CD4-positive, alpha-beta memory T cell (primary cell): ENCODE results near the gene GPER1. TPM values are rescaled to one million over a fixed set of nuclear protein-coding genes. Genes with fewer than 3 reads are reported as not detected.

ENCODE experiments used
- CTCF ChIA-PET: fragments of 350-600 bp; sonication (Branson Sonifier 250); formaldehyde crosslinking; loops from one replicate; lab custom pipeline; 2021; ENCODE audit warnings: inconsistent platforms; ENCODE audit not compliant: partially characterized antibody; lab: Charles Lee
- POLR2A ChIA-PET: fragments of 350-600 bp; sonication (Branson Sonifier 250); formaldehyde crosslinking; loops from one replicate; lab custom pipeline; 2021; ENCODE audit not compliant: partially characterized antibody; lab: Charles Lee
- DNase-seq, 5 donors: peaks; one replicate each; pipeline versions ENCODE4 v3.0.0 to v3.0.0-alpha.2; 2020 to 2022; ENCODE audit warnings: mixed read lengths in 1 of 5
- H3K27ac ChIP-seq: one replicate; pipeline ENCODE4 v1.7.0; 2013; ENCODE audit warnings: low read depth, low read length
- H3K27me3 ChIP-seq: 2 replicates; pipeline ENCODE4 v1.7.0; 2013; ENCODE audit warnings: mild to moderate bottlenecking, low read length, moderate library complexity; ENCODE audit not compliant: insufficient read depth
- H3K36me3 ChIP-seq: 2 replicates; pipeline ENCODE4 v1.7.0; 2013; ENCODE audit warnings: mild to moderate bottlenecking, low read length, moderate library complexity; ENCODE audit not compliant: insufficient read depth
- H3K4me1 ChIP-seq: 2 replicates; pipeline ENCODE4 v1.7.0; 2013; ENCODE audit warnings: mild to moderate bottlenecking, low read length, moderate library complexity; ENCODE audit not compliant: insufficient read depth
- H3K4me3 ChIP-seq, 2 donors: one replicate each; pipeline ENCODE4 v1.7.0; 2013; ENCODE audit warnings: low read length in 2 of 2, mild to moderate bottlenecking in 1 of 2
- H3K9me3 ChIP-seq, 2 donors: one replicate each; pipeline ENCODE4 v1.7.0; 2013; ENCODE audit warnings: low read length in 2 of 2, control low read depth in 1 of 2; ENCODE audit not compliant: control insufficient read depth in 1 of 2
- H3K27ac Mint-ChIP-seq, 7 donors: one replicate each; pipeline ENCODE4 v1.8.0; 2020 to 2021; ENCODE audit warnings: mixed read lengths in 7 of 7, mild to moderate bottlenecking in 6 of 7, inconsistent platforms in 3 of 7, moderate library complexity in 3 of 7
- H3K27me3 Mint-ChIP-seq, 2 donors: one replicate each; pipeline ENCODE4 v1.8.0; 2020 to 2021; ENCODE audit warnings: mixed read lengths in 2 of 2
- H3K36me3 Mint-ChIP-seq, 2 donors: one replicate each; pipeline ENCODE4 v1.8.0; 2020 to 2021; ENCODE audit warnings: mixed read lengths in 2 of 2, inconsistent platforms in 1 of 2, mild to moderate bottlenecking in 1 of 2
- H3K4me1 Mint-ChIP-seq, 4 donors: one replicate each; pipeline ENCODE4 v1.8.0; 2020 to 2021; ENCODE audit warnings: mixed read lengths in 4 of 4, mild to moderate bottlenecking in 1 of 4
- H3K4me3 Mint-ChIP-seq, 8 donors: one replicate each; pipeline ENCODE4 v1.8.0; 2020 to 2021; ENCODE audit warnings: mixed read lengths in 8 of 8, mild to moderate bottlenecking in 7 of 8, moderate library complexity in 6 of 8, inconsistent platforms in 3 of 8
- H3K9me3 Mint-ChIP-seq, 8 donors: one replicate each; pipeline ENCODE4 v1.8.0; 2020 to 2021; ENCODE audit warnings: mixed read lengths in 8 of 8, mild to moderate bottlenecking in 5 of 8, inconsistent platforms in 3 of 8, moderate library complexity in 1 of 8
- intact Hi-C: fragments of 100-400 bp; cut with micrococcal nuclease; formaldehyde crosslinking; loops from one replicate; pipeline ENCODE4 v1.15.1; 2023
- polyA plus RNA-seq, 2 donors: library from polyadenylated mRNA; unstranded; fragments of 300-500 nt; fragmentation: Illumina TruSeq; gene quantifications; one replicate each; pipeline ENCODE4 v1.2.3, GENCODE V29; 2021
- total RNA-seq, 2 experiments: library from RNA; stranded (reverse); gene quantifications; one replicate each; pipeline ENCODE4 v1.2.3, GENCODE V29; 2021

Gene GPER1
- total and polyA plus RNA-seq, 4 experiments from 2014 or later: not detected

GRCh38 chr7:1050254-1050906 lies 37.5 kb upstream of the GPER1 start:
- H3K36me3 ChIP-seq: no peaks in the 10 kb centered on the region
- CTCF ChIA-PET: interaction anchor here (2.5 to 6.5 kb wide), 2 partner anchors 16 to 57 kb away, joined by 8 to 35 read pairs; no protein-coding TSS in a partner anchor
- no peaks in the 10 kb centered on the region for H3K27me3 Mint-ChIP-seq
- no peak for DNase-seq
- H3K9me3 ChIP-seq: no peaks in the 10 kb centered on the region
- no peak overlapping the region for H3K4me3 ChIP-seq
- no peaks in the 10 kb centered on the region for H3K9me3 Mint-ChIP-seq
- POLR2A ChIA-PET: interaction anchor here (1.6 kb wide), 1 partner anchor 21 kb away, joined by 4 read pairs; no protein-coding TSS in a partner anchor
- H3K4me3 Mint-ChIP-seq: no peak overlapping the region
- no peak overlapping the region for H3K27ac ChIP-seq
- peaks cover 62% of the 10 kb centered on the region for H3K4me1 ChIP-seq
- no peaks in the 10 kb centered on the region for H3K36me3 Mint-ChIP-seq
- H3K27me3 ChIP-seq: no peaks in the 10 kb centered on the region
- H3K27ac Mint-ChIP-seq: peak overlapping the region in 1 of 7 donors; percentile 48
- intact Hi-C loops: no loop called here
- H3K4me1 Mint-ChIP-seq: peaks cover 36 to 79% (median 64%) of the 10 kb centered on the region in 4 donors

DNA sequence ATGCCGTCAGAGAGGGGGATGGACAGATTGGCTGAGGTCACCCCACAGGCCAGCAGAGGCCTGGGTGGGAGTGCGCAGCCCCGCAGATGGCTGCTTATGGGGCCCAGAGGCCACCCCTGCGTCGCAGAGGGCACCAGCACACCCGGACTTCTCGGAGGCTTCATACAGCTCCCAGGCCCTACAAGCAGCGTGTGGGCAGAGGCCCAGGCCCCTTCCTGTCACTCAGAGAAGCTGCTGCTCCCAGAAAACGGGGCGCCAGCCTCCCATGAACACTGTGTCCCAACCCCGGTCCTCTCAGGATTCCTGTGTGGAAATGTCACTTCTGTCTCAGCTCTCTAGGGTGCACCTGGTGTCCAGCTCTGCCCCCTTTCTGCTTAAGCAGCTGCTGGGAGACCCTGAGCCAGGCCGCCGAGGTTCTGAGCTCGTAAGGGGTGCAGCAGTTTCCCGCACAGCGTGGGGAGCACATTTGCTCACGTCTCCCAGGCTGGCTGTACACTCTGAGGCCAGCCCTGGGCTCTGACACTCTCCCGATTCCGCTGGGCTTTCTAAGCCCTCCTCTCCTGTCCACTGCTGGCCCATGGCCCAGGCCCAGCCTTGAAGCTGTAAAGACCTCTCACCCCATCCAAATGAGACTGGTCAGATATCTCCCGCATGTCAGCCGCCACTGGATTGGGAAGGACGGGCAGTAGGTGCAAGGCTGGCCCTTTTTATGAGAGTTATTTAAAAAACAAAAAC lies 36.8 kb upstream of the GPER1 start:
- Mint-ChIP-seq H3K36me3 (no peaks in the 10 kb centered on the region), H3K27ac (peak overlapping the region in 3 of 7 donors; percentile 18 to 77 (median 55)), H3K4me3 (no peak overlapping the region), H3K9me3 (no peaks in the 10 kb centered on the region), H3K4me1 (peaks cover 28 to 79% (median 59%) of the 10 kb centered on the region in 4 donors), H3K27me3 (no peaks in the 10 kb centered on the region)
- Histone ChIP-seq H3K27me3 (no peaks in the 10 kb centered on the region), H3K27ac (no peak overlapping the region), H3K4me1 (peaks cover 62% of the 10 kb centered on the region), H3K36me3 (no peaks in the 10 kb centered on the region), H3K9me3 (no peaks in the 10 kb centered on the region), H3K4me3 (no peak overlapping the region)
- CTCF ChIA-PET: interaction anchor here (2.5 to 6.5 kb wide), 2 partner anchors 15 to 57 kb away, joined by 8 to 35 read pairs; no protein-coding TSS in a partner anchor
- POLR2A ChIA-PET: interaction anchor here (1.6 kb wide), 1 partner anchor 22 kb away, joined by 4 read pairs; no protein-coding TSS in a partner anchor
- intact Hi-C loops: no loop called here
- DNase-seq: no peak

GRCh38 chr7:1052031-1052818 lies 35.7 kb upstream of the GPER1 start:
- Histone ChIP-seq H3K9me3 (no peaks in the 10 kb centered on the region), H3K27me3 (no peaks in the 10 kb centered on the region), H3K27ac (no peak overlapping the region), H3K4me3 (no peak overlapping the region), H3K36me3 (no peaks in the 10 kb centered on the region), H3K4me1 (peaks cover 52% of the 10 kb centered on the region)
- Mint-ChIP-seq H3K4me3 (no peak overlapping the region), H3K9me3 (no peaks in the 10 kb centered on the region), H3K27me3 (no peaks in the 10 kb centered on the region), H3K36me3 (no peaks in the 10 kb centered on the region), H3K27ac (peak overlapping the region in 2 of 7 donors; percentile 41 to 64), H3K4me1 (peaks cover 19 to 74% (median 48%) of the 10 kb centered on the region in 4 donors)
- CTCF ChIA-PET: interaction anchor here (6.5 kb wide), 1 partner anchor 58 kb away, joined by 35 read pairs; no protein-coding TSS in a partner anchor
- POLR2A ChIA-PET: no interaction called here
- intact Hi-C loops: no loop called here
- DNase-seq: no peak

- H3K9me3 Mint-ChIP-seq: no peaks in the 10 kb centered on the region
- H3K4me1 ChIP-seq: peaks cover 44% of the 10 kb centered on the region
- ChIA-PET CTCF (interaction anchor here (0.6 to 6.5 kb wide), 4 partner anchors 8 to 59 kb away, joined by 3 to 35 read pairs (median 16); partner anchors contain the start of gene GPR146), POLR2A (no interaction called here)
- no peak for DNase-seq
- H3K27me3 Mint-ChIP-seq: no peaks in the 10 kb centered on the region
- intact Hi-C loops: no loop called here
- H3K4me1 Mint-ChIP-seq: peaks cover 13 to 66% (median 40%) of the 10 kb centered on the region in 4 donors
- H3K9me3 ChIP-seq: no peaks in the 10 kb centered on the region
- no peak overlapping the region for H3K27ac Mint-ChIP-seq
- H3K36me3 ChIP-seq: no peaks in the 10 kb centered on the region
- H3K27me3 ChIP-seq: no peaks in the 10 kb centered on the region
- no peaks in the 10 kb centered on the region for H3K36me3 Mint-ChIP-seq
- no peak overlapping the region for H3K27ac ChIP-seq
- H3K4me3 Mint-ChIP-seq: no peak overlapping the region
- no peak overlapping the region for H3K4me3 ChIP-seq
These were observed 34.9 kb upstream of the GPER1 start for GRCh38 chr7:1053002-1053411.

DNA sequence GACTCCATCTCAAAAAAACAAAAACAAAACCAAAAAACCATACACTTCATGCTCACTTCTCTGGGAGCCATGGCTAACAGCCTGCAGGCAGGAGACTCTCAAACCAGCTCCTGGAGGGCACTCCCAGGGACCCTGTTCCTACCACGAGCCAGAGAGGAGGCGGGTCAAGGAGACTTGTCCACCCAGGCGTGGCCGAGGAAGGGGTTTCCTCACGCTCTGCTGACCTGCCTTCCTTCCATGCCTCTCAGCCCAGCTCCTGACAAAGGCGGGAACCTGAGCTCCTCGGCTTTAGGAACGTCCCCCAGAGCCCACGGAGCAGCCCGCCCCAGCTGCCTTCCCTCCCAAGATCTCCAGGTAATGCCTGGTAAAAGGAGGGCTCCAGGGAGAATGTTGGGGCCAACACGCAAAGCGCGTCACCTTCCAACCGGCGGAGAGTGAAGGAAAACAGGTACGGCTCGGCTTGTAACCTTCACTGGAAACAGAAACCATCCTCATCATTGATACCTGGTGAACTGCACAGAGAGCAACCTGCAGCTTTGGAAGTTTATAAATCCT lies 34.0 kb upstream of the GPER1 start:
- no peaks in the 10 kb centered on the region for H3K27me3 ChIP-seq
- no peak overlapping the region for H3K4me3 ChIP-seq
- no peaks in the 10 kb centered on the region for H3K36me3 ChIP-seq
- Mint-ChIP-seq H3K9me3 (no peaks in the 10 kb centered on the region), H3K4me1 (peaks cover 15 to 62% (median 36%) of the 10 kb centered on the region in 4 donors), H3K4me3 (peak overlapping the region in 3 of 8 donors; percentile 11 to 38 (median 20)), H3K27ac (peak overlapping the region in 2 of 7 donors; percentile 38 to 65), H3K36me3 (peaks cover 3 to 4% of the 10 kb centered on the region in 2 donors), H3K27me3 (no peaks in the 10 kb centered on the region)
- H3K27ac ChIP-seq: no peak overlapping the region
- ChIA-PET CTCF (interaction anchor here (1.5 to 6.5 kb wide), 3 partner anchors 9 to 60 kb away, joined by 11 to 35 read pairs (median 20); partner anchors contain the start of gene GPR146), POLR2A (interaction anchor here (1.0 to 1.1 kb wide), 2 partner anchors 9 to 79 kb away, joined by 3 to 4 read pairs; no protein-coding TSS in a partner anchor)
- intact Hi-C loops: no loop called here
- DNase-seq: no peak
- no peaks in the 10 kb centered on the region for H3K9me3 ChIP-seq
- peaks cover 42% of the 10 kb centered on the region for H3K4me1 ChIP-seq

DNA sequence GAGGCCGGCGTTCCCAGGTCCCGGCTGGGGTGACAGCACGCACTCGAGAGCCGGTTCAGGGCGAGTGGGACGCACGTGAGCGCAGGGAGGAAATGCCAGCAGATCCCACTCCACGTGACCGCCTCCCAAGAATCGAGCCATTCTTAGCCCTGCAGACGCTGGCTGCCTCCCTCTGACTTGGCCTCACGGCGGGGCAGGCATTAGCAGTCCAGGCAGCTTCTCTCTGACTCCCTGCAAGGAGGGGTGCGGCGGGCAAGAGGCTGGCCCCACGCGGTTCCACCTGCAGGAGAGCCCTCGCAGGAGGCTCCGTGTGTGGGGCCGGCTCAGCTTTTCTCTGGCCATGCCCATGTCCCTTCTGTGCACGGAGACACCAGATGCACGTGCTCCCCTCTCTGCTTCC lies 33.5 kb upstream of the GPER1 start:
- H3K27me3 Mint-ChIP-seq: no peaks in the 10 kb centered on the region
- peaks cover 3 to 5% of the 10 kb centered on the region in 2 donors for H3K36me3 Mint-ChIP-seq
- no peaks in the 10 kb centered on the region for H3K9me3 Mint-ChIP-seq
- Histone ChIP-seq H3K27me3 (no peaks in the 10 kb centered on the region), H3K4me1 (peaks cover 40% of the 10 kb centered on the region), H3K4me3 (no peak overlapping the region), H3K36me3 (no peaks in the 10 kb centered on the region), H3K27ac (no peak overlapping the region), H3K9me3 (no peaks in the 10 kb centered on the region)
- CTCF ChIA-PET: interaction anchor here (1.5 to 6.5 kb wide), 3 partner anchors 10 to 61 kb away, joined by 11 to 35 read pairs (median 20); partner anchors contain the start of gene GPR146
- POLR2A ChIA-PET: interaction anchor here (1.0 to 1.1 kb wide), 2 partner anchors 10 to 80 kb away, joined by 3 to 4 read pairs; no protein-coding TSS in a partner anchor
- intact Hi-C loops: no loop called here
- H3K4me1 Mint-ChIP-seq: peaks cover 11 to 60% (median 34%) of the 10 kb centered on the region in 4 donors
- peak overlapping the region in 3 of 8 donors; percentile 57 to 89 (median 87) for H3K4me3 Mint-ChIP-seq
- peak overlapping the region in 3 of 7 donors; percentile 29 to 65 (median 52) for H3K27ac Mint-ChIP-seq
- DNase-seq: no peak
